Glomerular visceral epithelial cell (primary cell): Measurements from ENCODE around the gene KISS1R.

Experiments
- DNase-seq: peaks from one replicate; pipeline ENCODE4 v3.0.0-alpha.2; 2016; ENCODE audit errors: extremely low spot score

KISS1R gene

GRCh38 chr19:920051-920864 is 3.1 kb downstream of the KISS1R start:
- no peak for DNase-seq

- no peak for DNase-seq
Observed at GRCh38 chr19:924553-925086, 7.5 kb downstream of the KISS1R start.

GRCh38 chr19:925087-925525 is 8.0 kb downstream of the KISS1R start:
- peak; percentile 32 for DNase-seq

GRCh38 chr19:925526-926322 is 8.6 kb downstream of the KISS1R start, which contains the start of gene ARID3A:
Gene ARID3A, plus strand, starts transcription at chr19:926035. Its CDS starts 3,494 bp downstream, at chr19:929529.
- DNase-seq = peak; percentile 84

- DNase-seq = no peak
Observed at GRCh38 chr19:926323-926588, 9.1 kb downstream of the KISS1R start.

- peak; percentile 37 for DNase-seq
Observed at GRCh38 chr19:926589-927350, 9.6 kb downstream of the KISS1R start.

GRCh38 chr19:927351-927779 is 10.2 kb downstream of the KISS1R start:
- DNase-seq = no peak

- DNase-seq = no peak
Observed at GRCh38 chr19:927780-928401, 10.8 kb downstream of the KISS1R start.

- DNase-seq = no peak
Observed at GRCh38 chr19:928471-929202, 11.5 kb downstream of the KISS1R start.

- DNase-seq = no peak
Observed at GRCh38 chr19:929203-929890, 12.2 kb downstream of the KISS1R start.

GRCh38 chr19:929891-930258 is 12.7 kb downstream of the KISS1R start:
- DNase-seq = no peak

GRCh38 chr19:931860-932647 is 14.9 kb downstream of the KISS1R start:
- DNase-seq = no peak

- peak; percentile 35 for DNase-seq
Observed at GRCh38 chr19:932648-933552, 15.8 kb downstream of the KISS1R start.

- no peak for DNase-seq
Observed at GRCh38 chr19:933553-933882, 16.4 kb downstream of the KISS1R start.

- DNase-seq = no peak
Observed at GRCh38 chr19:934197-934840, 17.2 kb downstream of the KISS1R start.

GRCh38 chr19:934865-935479 is 17.8 kb downstream of the KISS1R start:
- DNase-seq = no peak

GRCh38 chr19:936175-936546 is 19.0 kb downstream of the KISS1R start:
- no peak for DNase-seq

- DNase-seq = no peak
Observed at GRCh38 chr19:937259-937694, 20.1 kb downstream of the KISS1R start.
